GM12891 (cell line): ENCODE results near the gene PI16.

Source experiments
- PAX5 ChIP-seq: IDR thresholded peaks from 2 replicates; pipeline ENCODE4 v1.6.1; 2011; ENCODE audit warnings: low read length, moderate library complexity, mild to moderate bottlenecking; ENCODE audit not compliant: insufficient read depth, severe bottlenecking
- POLR2A ChIP-seq: IDR thresholded peaks from 2 replicates; pipeline ENCODE4 v1.6.1; 2011; ENCODE audit warnings: low read depth, low read length, control low read depth
- POLR2AphosphoS5 ChIP-seq: IDR thresholded peaks from 2 replicates; pipeline ENCODE4 v1.6.1; 2011; ENCODE audit warnings: low read depth, low read length, control low read depth
- POU2F2 ChIP-seq: IDR thresholded peaks from 2 replicates; pipeline ENCODE4 v1.6.1; 2011; ENCODE audit warnings: low read depth, mild to moderate bottlenecking, control low read depth, low read length, moderate library complexity
- TAF1 ChIP-seq: IDR thresholded peaks from 2 replicates; pipeline ENCODE4 v1.6.1; 2011; ENCODE audit warnings: low read depth, low read length, control low read depth

- TF ChIP-seq POLR2AphosphoS5 (no peak; the same call in 1 of the 2 replicates), POLR2A (no peak), TAF1 (no peak), PAX5 (no peak), POU2F2 (no peak)
Measured at GRCh38 chr6:36977470-36977941, 23.0 kb downstream of the PI16 start.
